DOHH2 (cell line): ENCODE measurements around the gene OR5AL1.
"Not testable (repeated sequence)": the region's sequence is repeated elsewhere in the genome, so short reads cannot be mapped to it uniquely, and the experiment has no call there.

Source experiments
- CTCF ChIP-seq: fragments of 200-600 bp; sonication (generic); IDR thresholded peaks from one replicate; pipeline ENCODE4 v1.5.1; 2014; ENCODE audit warnings: antibody characterized with exemption, mild to moderate bottlenecking, low read depth, low read length; ENCODE audit not compliant: poor library complexity, severe bottlenecking
- EZH2phosphoT487 ChIP-seq: fragments of 200-600 bp; sonication (generic); IDR thresholded peaks from 2 replicates; pipeline ENCODE4 v1.6.1; 2017; ENCODE audit warnings: borderline replicate concordance, mild to moderate bottlenecking, antibody characterized with exemption, low read length, moderate library complexity, mixed read lengths

GRCh38 chr11:56401858-56402461, 10.5 kb upstream of the OR5AL1 start:
- TF ChIP-seq CTCF, EZH2phosphoT487: not testable (repeated sequence)
